Endothelial cell of umbilical vein (primary cell): ENCODE results near the gene TNFRSF4. TPM values are rescaled to one million over a fixed set of nuclear protein-coding genes. Genes with fewer than 3 reads are reported as not detected.

Source experiments
- BruUV-seq: library from RNA; stranded (reverse); fragments of 400-500 nt; replicated peaks from 2 replicates; lab custom pipeline; 2021; lab: Mats Ljungman, UMichigan
- CTCF ChIA-PET: fragments of 300-600, 350-600 bp; sonication (Branson Sonifier 250); formaldehyde crosslinking; loops from one replicate; lab custom pipeline; 2021; ENCODE audit warnings: antibody characterized with exemption, inconsistent platforms; lab: Charles Lee
- POLR2A ChIA-PET: fragments of 300-600, 350-600 bp; sonication (Branson Sonifier 250); formaldehyde crosslinking; loops from one replicate; lab custom pipeline; 2021; ENCODE audit warnings: antibody characterized with exemption, inconsistent platforms; lab: Charles Lee
- DNase-seq: peaks from one replicate; pipeline ENCODE4 v3.0.0-alpha.2; 2011; ENCODE audit warnings: low read depth, low spot score
- FAIRE-seq: peaks from 2 replicates; lab custom pipeline; 2011; peaks lifted over from hg19 to GRCh38; lab: Jason Lieb, UNC
- H2AFZ ChIP-seq: 2 replicates; pipeline ENCODE4 v1.6.0; 2012; ENCODE audit warnings: low read depth, low read length, control low read depth, inconsistent platforms
- H3K27ac ChIP-seq: 2 replicates; pipeline ENCODE4 v1.5.1; 2011; ENCODE audit warnings: low read depth, mild to moderate bottlenecking, control low read depth, low read length, moderate library complexity; ENCODE audit not compliant: insufficient read depth
- H3K27me3 ChIP-seq, 2 experiments: 2 replicates each; pipeline versions ENCODE4 v1.6.0 to v1.6.1; 2011; ENCODE audit warnings: low read length in 2 of 2, mixed read lengths in 1 of 2; ENCODE audit not compliant: control insufficient read depth in 2 of 2, insufficient read depth in 2 of 2
- H3K36me3 ChIP-seq, 2 experiments: 2 replicates in 1 of 2; 3 replicates in 1 of 2; pipeline ENCODE4 v1.5.1; 2011; ENCODE audit warnings: low read length in 2 of 2, mild to moderate bottlenecking in 1 of 2, moderate library complexity in 1 of 2; ENCODE audit not compliant: control insufficient read depth in 2 of 2, insufficient read depth in 2 of 2; ENCODE audit errors: extremely low read depth in 1 of 2
- H3K4me1 ChIP-seq: 3 replicates; pipeline ENCODE4 v1.5.1; 2011; ENCODE audit warnings: mild to moderate bottlenecking, low read length; ENCODE audit not compliant: control insufficient read depth, insufficient read depth; ENCODE audit errors: extremely low read depth
- H3K4me2 ChIP-seq: 2 replicates; pipeline ENCODE4 v1.6.1; 2011; ENCODE audit warnings: low read length, control low read depth, mixed read lengths; ENCODE audit not compliant: insufficient read depth
- H3K4me3 ChIP-seq, 3 experiments: fragments of 200-600 bp in 1 of 3; sonication (generic), shearing (Covaris generic) in 1 of 3; replicated peaks in 1 of 3; 2 replicates each; pipeline ENCODE4 v1.5.1; 2011 to 2016; ENCODE audit warnings: control low read depth in 3 of 3, low read length in 3 of 3, mild to moderate bottlenecking in 2 of 3, inconsistent platforms in 1 of 3, low read depth in 1 of 3, moderate library complexity in 1 of 3; ENCODE audit not compliant: insufficient read depth in 1 of 3
- H3K79me2 ChIP-seq: 2 replicates; pipeline ENCODE4 v1.6.0; 2012; ENCODE audit warnings: low read length, inconsistent platforms; ENCODE audit not compliant: control insufficient read depth, insufficient read depth
- H3K9ac ChIP-seq: replicated peaks from 2 replicates; pipeline ENCODE3; 2011; ENCODE audit warnings: low read length, control low read depth; ENCODE audit not compliant: insufficient read depth; ENCODE audit errors: extremely low read depth
- H3K9me1 ChIP-seq: replicated peaks from 3 replicates; pipeline ENCODE4 v1.6.0; 2011; ENCODE audit warnings: mild to moderate bottlenecking, low read length; ENCODE audit not compliant: control insufficient read depth, insufficient read depth; ENCODE audit errors: extremely low read depth
- H3K9me3 ChIP-seq: replicated peaks from 2 replicates; pipeline ENCODE4 v1.5.1; 2012; ENCODE audit warnings: low read length, inconsistent platforms; ENCODE audit not compliant: control insufficient read depth, insufficient read depth
- H4K20me1 ChIP-seq: replicated peaks from 2 replicates; pipeline ENCODE3; 2011; ENCODE audit warnings: mild to moderate bottlenecking, low read length; ENCODE audit not compliant: control insufficient read depth, insufficient read depth; ENCODE audit errors: extremely low read depth
- EZH2 ChIP-seq: IDR thresholded peaks from 2 replicates; pipeline ENCODE4 v1.6.1; 2012; ENCODE audit warnings: borderline replicate concordance, low read depth, mild to moderate bottlenecking, moderate library complexity, low read length, inconsistent platforms; ENCODE audit not compliant: severe bottlenecking
- FOS ChIP-seq: IDR thresholded peaks from 2 replicates; pipeline ENCODE4 v1.6.1; 2011; ENCODE audit warnings: mild to moderate bottlenecking, low read length, moderate library complexity, borderline replicate concordance; ENCODE audit not compliant: insufficient read depth
- GATA2 ChIP-seq: IDR thresholded peaks from 2 replicates; pipeline ENCODE4 v1.7.0; 2011; ENCODE audit warnings: low read depth, mild to moderate bottlenecking, moderate library complexity, mixed read lengths, low read length; ENCODE audit not compliant: insufficient read length, insufficient read depth
- JUN ChIP-seq: IDR thresholded peaks from 2 replicates; pipeline ENCODE4 v1.6.1; 2011; ENCODE audit warnings: borderline replicate concordance, low read depth; ENCODE audit not compliant: insufficient read length, insufficient read depth
- MYC ChIP-seq: IDR thresholded peaks from one replicate; pipeline ENCODE4 v1.6.1; 2011; ENCODE audit warnings: mild to moderate bottlenecking, low read depth, low read length
- POLR2A ChIP-seq: IDR thresholded peaks from 2 replicates; pipeline ENCODE4 v1.6.1; 2012; ENCODE audit warnings: low read depth, mild to moderate bottlenecking, control low read depth, low read length
- POLR2AphosphoS5 ChIP-seq: IDR thresholded peaks from 2 replicates; pipeline ENCODE4 v1.6.1; 2012; ENCODE audit warnings: low read depth, mild to moderate bottlenecking, control low read depth, low read length, moderate library complexity; ENCODE audit not compliant: insufficient read depth
- dilution Hi-C: fragments of 300-500 bp; cut with MboI; formaldehyde crosslinking; loops from one replicate; pipeline ENCODE4 v1.15.0; 2019; ENCODE audit warnings: low sequenced_read_pairs; ENCODE audit not compliant: extremely low pct_ligation_motif_present
- intact Hi-C: fragments of 100-400 bp; cut with micrococcal nuclease; formaldehyde crosslinking; loops from one replicate; pipeline ENCODE4 v1.10.0; 2022
- polyA plus RNA-seq, 4 experiments: library from polyadenylated mRNA; depleted of rRNA in 3 of 4; stranded (reverse) in 3 of 4; unstranded in 1 of 4; fragments of >200 nt; gene quantifications; 2 replicates each; pipeline versions ENCODE4 v1.2.1 to v1.2.3, GENCODE V29; 2011 to 2012; ENCODE audit warnings: missing spikeins in 1 of 4
- total RNA-seq: library from RNA; stranded (reverse); gene quantifications from 2 replicates; pipeline ENCODE4 v1.2.3, GENCODE V29; 2021
- TF ChIP-seq, protein P1 (sequence below), 2 donors: IDR thresholded peaks; 1 replicate in 1 of 2; 2 replicates in 1 of 2; pipeline ENCODE4 v1.5.1; 2011; ENCODE audit warnings: low read length in 2 of 2, mild to moderate bottlenecking in 2 of 2, moderate library complexity in 2 of 2, control low read depth in 1 of 2, inconsistent platforms in 1 of 2, low read depth in 1 of 2; ENCODE audit not compliant: insufficient read depth in 1 of 2; ENCODE audit errors: extremely low read depth in 1 of 2
- TF ChIP-seq, protein P2 (sequence below): IDR thresholded peaks from 2 replicates; pipeline ENCODE4 v1.6.1; 2011; ENCODE audit not compliant: insufficient read depth, insufficient read length

The TNFRSF4 gene
- total and polyA plus RNA-seq, 2 donors (not counting 3 experiments of a cell fraction or from before 2014, with no cell fraction given), result 0.55 to 1.5 TPM

DNA sequence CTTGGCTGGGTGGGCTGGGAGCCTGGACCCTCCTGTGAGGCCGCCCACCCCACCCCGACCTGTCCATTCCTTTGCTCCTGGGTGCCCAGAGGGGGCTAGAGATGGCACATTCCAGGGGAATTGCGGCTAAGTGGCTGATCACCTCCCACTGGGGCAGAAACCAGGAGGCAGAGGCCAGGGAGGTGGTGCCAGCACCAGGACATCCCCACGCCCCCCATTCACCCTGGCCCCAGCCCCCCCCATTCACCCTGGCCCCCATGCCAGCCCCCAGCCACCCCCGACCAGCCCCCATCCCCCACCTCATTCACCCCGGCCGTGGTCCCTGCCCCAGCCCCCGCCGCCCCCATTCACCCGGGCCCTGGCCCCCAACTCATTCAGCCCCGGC is 26.4 kb upstream of the TNFRSF4 start:
- POLR2A ChIA-PET, result no interaction called here

More for the DNA sequence above, 26.4 kb upstream of the TNFRSF4 start:
- CTCF ChIA-PET, result no interaction called here
- no peaks in the 10 kb centered on the region for H3K36me3 ChIP-seq
- no peaks in the 10 kb centered on the region for H3K9me3 ChIP-seq
- H4K20me1 ChIP-seq, result no peaks in the 10 kb centered on the region
- H2AFZ ChIP-seq, result no peak overlapping the region
- no peak overlapping the region for H3K4me3 ChIP-seq
- no peak overlapping the region for H3K9ac ChIP-seq
- no peak overlapping the region for H3K4me2 ChIP-seq
- H3K9me1 ChIP-seq, result no peaks in the 10 kb centered on the region
- dilution Hi-C loops (no loop called here), intact Hi-C loops (no loop called here)
- H3K79me2 ChIP-seq, result no peaks in the 10 kb centered on the region
- TF ChIP-seq POLR2AphosphoS5 (no peak), POLR2A (no peak), GATA2 (no peak), JUN (no peak), MYC (no peak), FOS (no peak), EZH2 (no peak)
- TF ChIP-seq, protein P1, sequence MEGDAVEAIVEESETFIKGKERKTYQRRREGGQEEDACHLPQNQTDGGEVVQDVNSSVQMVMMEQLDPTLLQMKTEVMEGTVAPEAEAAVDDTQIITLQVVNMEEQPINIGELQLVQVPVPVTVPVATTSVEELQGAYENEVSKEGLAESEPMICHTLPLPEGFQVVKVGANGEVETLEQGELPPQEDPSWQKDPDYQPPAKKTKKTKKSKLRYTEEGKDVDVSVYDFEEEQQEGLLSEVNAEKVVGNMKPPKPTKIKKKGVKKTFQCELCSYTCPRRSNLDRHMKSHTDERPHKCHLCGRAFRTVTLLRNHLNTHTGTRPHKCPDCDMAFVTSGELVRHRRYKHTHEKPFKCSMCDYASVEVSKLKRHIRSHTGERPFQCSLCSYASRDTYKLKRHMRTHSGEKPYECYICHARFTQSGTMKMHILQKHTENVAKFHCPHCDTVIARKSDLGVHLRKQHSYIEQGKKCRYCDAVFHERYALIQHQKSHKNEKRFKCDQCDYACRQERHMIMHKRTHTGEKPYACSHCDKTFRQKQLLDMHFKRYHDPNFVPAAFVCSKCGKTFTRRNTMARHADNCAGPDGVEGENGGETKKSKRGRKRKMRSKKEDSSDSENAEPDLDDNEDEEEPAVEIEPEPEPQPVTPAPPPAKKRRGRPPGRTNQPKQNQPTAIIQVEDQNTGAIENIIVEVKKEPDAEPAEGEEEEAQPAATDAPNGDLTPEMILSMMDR (IDR thresholded peaks at IDR 0.05; ENCODE audit: extremely low read depth in 1 of 2, insufficient read depth in 1 of 2, low read depth in 1 of 2, low read length in 2 of 2), result no peak
- TF ChIP-seq, protein P2, sequence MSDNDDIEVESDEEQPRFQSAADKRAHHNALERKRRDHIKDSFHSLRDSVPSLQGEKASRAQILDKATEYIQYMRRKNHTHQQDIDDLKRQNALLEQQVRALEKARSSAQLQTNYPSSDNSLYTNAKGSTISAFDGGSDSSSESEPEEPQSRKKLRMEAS, result no peak
- BruUV-seq, result no TSS peak
- H3K27me3 ChIP-seq, result no peaks in the 10 kb centered on the region
- FAIRE-seq (no peak), DNase-seq (no peak)
- H3K27ac ChIP-seq, result no peak overlapping the region
- H3K4me1 ChIP-seq, result no peaks in the 10 kb centered on the region
